Spleen (tissue), 11 donors: ENCODE measurements around the gene BRINP3. TPM values are rescaled to one million over a fixed set of nuclear protein-coding genes. Genes with fewer than 3 reads are reported as not detected.

Experiments
- DNase-seq: peaks from one replicate; pipeline ENCODE4 v3.0.0-alpha.2; 2020
- H3K27ac ChIP-seq, 8 donors: fragments of 200-600 bp; sonication (generic) in 7 of 8; 1 replicate in 4 of 8; 2 replicates in 4 of 8; pipeline versions ENCODE4 v1.5.0 to v1.8.0; 2016 to 2021; ENCODE audit warnings: inconsistent platforms in 4 of 8, mild to moderate bottlenecking in 4 of 8, moderate library complexity in 1 of 8
- H3K27me3 ChIP-seq, 7 donors: fragments of 200-600 bp; sonication (generic) in 6 of 7; replicated peaks in 1 of 7; 1 replicate in 4 of 7; 2 replicates in 3 of 7; pipeline versions ENCODE4 v1.5.0 to v1.8.0; 2016 to 2021; ENCODE audit warnings: inconsistent platforms in 3 of 7, mild to moderate bottlenecking in 1 of 7
- H3K36me3 ChIP-seq, 6 donors: fragments of 200-600 bp; sonication (generic) in 5 of 6; 1 replicate in 4 of 6; 2 replicates in 2 of 6; pipeline versions ENCODE4 v1.5.0 to v1.8.0; 2016 to 2021; ENCODE audit warnings: inconsistent platforms in 2 of 6
- H3K4me1 ChIP-seq, 6 donors: fragments of 200-600 bp; sonication (generic) in 5 of 6; 1 replicate in 3 of 6; 2 replicates in 3 of 6; pipeline versions ENCODE4 v1.5.0 to v1.8.0; 2016 to 2021; ENCODE audit warnings: inconsistent platforms in 3 of 6
- H3K4me3 ChIP-seq, 8 donors: fragments of 200-600 bp; sonication (generic) in 7 of 8; 1 replicate in 4 of 8; 2 replicates in 4 of 8; pipeline versions ENCODE4 v1.5.0 to v1.8.0; 2016 to 2021; ENCODE audit warnings: inconsistent platforms in 4 of 8, mild to moderate bottlenecking in 4 of 8, moderate library complexity in 2 of 8
- H3K9me3 ChIP-seq, 8 donors: fragments of 200-600 bp; sonication (generic) in 7 of 8; 1 replicate in 4 of 8; 2 replicates in 4 of 8; pipeline versions ENCODE4 v1.5.0 to v1.8.0; 2016 to 2021; ENCODE audit warnings: inconsistent platforms in 4 of 8
- CTCF ChIP-seq, 11 experiments: fragments of 200-600 bp in 7 of 11; fragments of 450-650 bp in 4 of 11; sonication (generic) in 4 of 11; IDR thresholded peaks in 8 of 11; conservative IDR thresholded peaks in 3 of 11; 1 replicate in 7 of 11; 2 replicates in 4 of 11; pipeline versions ENCODE4 v1.4.0 to v1.8.0; 2016 to 2021; ENCODE audit warnings: antibody characterized with exemption in 11 of 11, inconsistent platforms in 4 of 11, mild to moderate bottlenecking in 1 of 11
- POLR2A ChIP-seq, 3 donors: fragments of 450-650 bp; IDR thresholded peaks; one replicate each; pipeline ENCODE4 v1.5.1; 2017; ENCODE audit warnings: antibody characterized with exemption in 3 of 3, mild to moderate bottlenecking in 1 of 3
- POLR2AphosphoS5 ChIP-seq, 3 donors: sonication (generic); formaldehyde crosslinking; IDR thresholded peaks; one replicate each; pipeline ENCODE4 v1.5.1; 2017; ENCODE audit warnings: antibody characterized with exemption in 3 of 3
- WGBS, 5 donors: extraction: QIAGEN DNeasy Blood & Tissue Kit in 3 of 5; methylation state at CpG; one replicate each; pipeline versions ENCODE4 v1.1.5 to v1.1.7; 2013 to 2018; 5-methylcytosine and 5-hydroxymethylcytosine counted together
- intact Hi-C: fragments of 100-400 bp; cut with DNase I; formaldehyde crosslinking; loops from one replicate; pipeline ENCODE4 v1.15.0; 2023; ENCODE audit warnings: low total_unique reads
- polyA plus RNA-seq, 3 donors: library from polyadenylated mRNA; stranded (reverse); fragments of 200-250 nt; gene quantifications; one replicate each; pipeline ENCODE4 v1.2.1, GENCODE V29; 2013
- total RNA-seq, 7 donors: library from RNA; depleted of rRNA in 3 of 7; stranded (reverse); fragments of >200 nt in 3 of 7; fragmentation: NEBNext Ultra II Directional in 4 of 7; extraction: Animal tissue kit (Norgen Biotek cat#: 25700) in 4 of 7; gene quantifications; one replicate each; pipeline versions ENCODE4 v1.1.0 to v1.2.1, GENCODE V29; 2016 to 2021
- donor health status: healthy with polysubstance abuse.
- donor health status: DM: no; HTN: no; CAD: no; lungs with moderate emphysema.
- donor health status: DM: no; HTN: no; CAD: no.
- donor health status: Bipolar disorder and iron deficiency.
- donor health status: healthy.
- donor health status: DM: no; HTN: no; CAD: no.
- donor health status: DM: yes; HTN: yes; CAD: no.

Gene BRINP3
- total and polyA plus RNA-seq, 10 donors: not detected

- Histone ChIP-seq H3K36me3 (no peaks in the 10 kb centered on the region), H3K27ac (no peak overlapping the region), H3K4me3 (no peak overlapping the region), H3K27me3 (no peaks in the 10 kb centered on the region), H3K4me1 (no peaks in the 10 kb centered on the region), H3K9me3 (peaks cover 0 to 1% (median 0%) of the 10 kb centered on the region in 8 donors)
- intact Hi-C loops: no loop called here
- TF ChIP-seq POLR2AphosphoS5 (IDR thresholded peaks at IDR 0.05) (no peak), POLR2A (IDR thresholded peaks at IDR 0.05) (no peak), CTCF (IDR thresholded peaks at IDR 0.05 in 8 of 11, conservative IDR thresholded peaks at IDR 0.05 in 3 of 11) (no peak)
- WGBS, 5 donors: 79 to 89% (median 82%) methylated on average over 4 of the region's 4 CpGs
- no peak for DNase-seq
These were observed 269.9 kb downstream of the BRINP3 start for GRCh38 chr1:190207733-190208132.

GRCh38 chr1:190205713-190206112 lies 272.0 kb downstream of the BRINP3 start:
- Histone ChIP-seq H3K9me3 (peaks cover 0 to 22% (median 13%) of the 10 kb centered on the region in 8 donors), H3K36me3 (no peaks in the 10 kb centered on the region), H3K27me3 (no peaks in the 10 kb centered on the region), H3K4me3 (no peak overlapping the region), H3K27ac (no peak overlapping the region), H3K4me1 (no peaks in the 10 kb centered on the region)
- DNase-seq: no peak
- 68 to 88% (median 75%) methylated on average over 2 of the region's 2 CpGs for WGBS, 5 donors
- TF ChIP-seq CTCF (IDR thresholded peaks at IDR 0.05 in 8 of 11, conservative IDR thresholded peaks at IDR 0.05 in 3 of 11): no peak
- TF ChIP-seq POLR2AphosphoS5 (IDR thresholded peaks at IDR 0.05): no peak
- no peak for TF ChIP-seq POLR2A (IDR thresholded peaks at IDR 0.05)
- intact Hi-C loops: no loop called here

- intact Hi-C loops: no loop called here
- no peaks in the 10 kb centered on the region for H3K27me3 ChIP-seq
- no peak overlapping the region for H3K27ac ChIP-seq
- no peak for DNase-seq
- H3K4me3 ChIP-seq: no peak overlapping the region
- H3K4me1 ChIP-seq: no peaks in the 10 kb centered on the region
- peaks cover 0 to 32% (median 15%) of the 10 kb centered on the region in 8 donors for H3K9me3 ChIP-seq
- no peak for TF ChIP-seq CTCF (IDR thresholded peaks at IDR 0.05 in 8 of 11, conservative IDR thresholded peaks at IDR 0.05 in 3 of 11)
- no peak for TF ChIP-seq POLR2A (IDR thresholded peaks at IDR 0.05)
- TF ChIP-seq POLR2AphosphoS5 (IDR thresholded peaks at IDR 0.05): no peak
- no peaks in the 10 kb centered on the region for H3K36me3 ChIP-seq
These were observed 281.6 kb downstream of the BRINP3 start for GRCh38 chr1:190196020-190196419.

- TF ChIP-seq CTCF (IDR thresholded peaks at IDR 0.05 in 8 of 11, conservative IDR thresholded peaks at IDR 0.05 in 3 of 11): no peak
- no peak for TF ChIP-seq POLR2AphosphoS5 (IDR thresholded peaks at IDR 0.05)
- TF ChIP-seq POLR2A (IDR thresholded peaks at IDR 0.05): no peak
- Histone ChIP-seq H3K9me3 (peaks cover 0 to 16% (median 7%) of the 10 kb centered on the region in 8 donors), H3K4me3 (no peak overlapping the region), H3K36me3 (no peaks in the 10 kb centered on the region), H3K27ac (no peak overlapping the region), H3K27me3 (no peaks in the 10 kb centered on the region), H3K4me1 (no peaks in the 10 kb centered on the region)
- DNase-seq: no peak
- intact Hi-C loops: no loop called here
- WGBS, 5 donors: 19 to 28% (median 24%) methylated on average over 3 of the region's 3 CpGs
These were observed 284.1 kb downstream of the BRINP3 start for GRCh38 chr1:190193508-190194115.
